GM10266 (cell line): ENCODE data around the gene EIF2D.

Experiments used
- DNase-seq: peaks from one replicate; pipeline ENCODE4 v3.0.0; 2012; ENCODE audit errors: extremely low spot score
- TF ChIP-seq, protein P1 (sequence below): IDR thresholded peaks from 2 replicates; pipeline ENCODE4 v1.5.1; 2012; ENCODE audit warnings: mild to moderate bottlenecking, low read depth; ENCODE audit not compliant: control insufficient read depth, insufficient read depth; ENCODE audit errors: missing control alignments

Gene EIF2D

DNA sequence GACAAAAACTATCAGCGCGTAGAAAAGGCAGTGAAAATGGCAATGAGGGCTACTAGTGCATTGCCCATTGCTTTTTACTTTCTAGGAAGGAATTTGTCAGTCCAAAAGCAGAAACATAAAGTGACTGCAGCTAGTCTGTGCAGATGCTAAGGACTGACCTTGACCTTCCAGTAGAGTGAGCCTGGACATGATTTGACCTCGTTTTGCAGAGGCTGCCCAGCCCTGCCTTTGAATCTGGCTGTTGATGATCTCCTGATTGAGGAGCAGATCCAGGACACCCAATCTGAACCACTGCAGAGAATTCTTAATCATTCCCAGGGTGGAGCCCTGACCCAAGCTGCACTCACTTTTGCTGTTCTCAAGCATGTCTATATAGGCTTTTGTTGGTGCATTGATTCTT lies 44.7 kb upstream of the EIF2D start:
- DNase-seq: no peak
- TF ChIP-seq, protein P1, sequence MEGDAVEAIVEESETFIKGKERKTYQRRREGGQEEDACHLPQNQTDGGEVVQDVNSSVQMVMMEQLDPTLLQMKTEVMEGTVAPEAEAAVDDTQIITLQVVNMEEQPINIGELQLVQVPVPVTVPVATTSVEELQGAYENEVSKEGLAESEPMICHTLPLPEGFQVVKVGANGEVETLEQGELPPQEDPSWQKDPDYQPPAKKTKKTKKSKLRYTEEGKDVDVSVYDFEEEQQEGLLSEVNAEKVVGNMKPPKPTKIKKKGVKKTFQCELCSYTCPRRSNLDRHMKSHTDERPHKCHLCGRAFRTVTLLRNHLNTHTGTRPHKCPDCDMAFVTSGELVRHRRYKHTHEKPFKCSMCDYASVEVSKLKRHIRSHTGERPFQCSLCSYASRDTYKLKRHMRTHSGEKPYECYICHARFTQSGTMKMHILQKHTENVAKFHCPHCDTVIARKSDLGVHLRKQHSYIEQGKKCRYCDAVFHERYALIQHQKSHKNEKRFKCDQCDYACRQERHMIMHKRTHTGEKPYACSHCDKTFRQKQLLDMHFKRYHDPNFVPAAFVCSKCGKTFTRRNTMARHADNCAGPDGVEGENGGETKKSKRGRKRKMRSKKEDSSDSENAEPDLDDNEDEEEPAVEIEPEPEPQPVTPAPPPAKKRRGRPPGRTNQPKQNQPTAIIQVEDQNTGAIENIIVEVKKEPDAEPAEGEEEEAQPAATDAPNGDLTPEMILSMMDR: no peak

DNA sequence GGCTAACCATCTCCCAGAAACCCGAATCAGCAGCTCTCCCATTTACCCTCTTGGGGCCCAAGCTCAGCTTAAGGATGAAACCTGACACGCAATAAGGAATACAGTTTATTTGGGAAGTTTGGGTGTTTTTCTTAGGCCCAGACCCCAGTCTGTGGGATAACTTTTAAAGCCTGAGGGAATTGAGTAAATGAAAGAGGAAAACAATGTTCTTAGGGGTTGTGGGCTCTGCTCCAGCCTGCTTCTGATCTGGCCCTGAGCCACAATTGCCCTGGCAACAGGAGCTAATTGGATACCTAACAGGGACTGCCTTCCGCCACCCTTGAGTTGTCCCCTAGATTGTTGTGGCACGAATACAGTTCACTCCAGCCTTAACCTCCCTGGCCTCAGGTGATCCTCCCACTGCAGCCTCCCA lies 43.2 kb upstream of the EIF2D start:
- no peak for DNase-seq

DNA sequence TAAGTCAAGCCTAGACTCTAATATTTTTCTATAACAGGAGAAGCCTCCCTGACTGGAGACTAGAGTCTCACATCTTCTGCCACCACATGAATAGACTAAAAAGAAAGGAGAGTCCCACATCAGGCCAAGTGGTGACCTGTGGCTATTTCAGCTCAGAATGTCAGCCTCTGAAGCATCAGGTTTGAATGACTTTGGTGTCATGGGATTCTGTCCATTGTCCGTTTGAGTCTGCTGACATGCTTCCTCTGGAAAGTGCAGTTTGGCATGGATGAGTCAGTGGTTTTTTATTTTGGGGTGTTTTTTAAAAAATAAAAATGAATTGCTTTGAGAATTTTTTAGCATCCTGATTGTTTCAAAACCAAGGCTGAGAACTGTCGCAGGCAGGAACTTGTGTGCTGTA lies 42.6 kb upstream of the EIF2D start:
- TF ChIP-seq, protein P1: no peak
- no peak for DNase-seq

More for the DNA sequence above, 43.2 kb upstream of the EIF2D start:
- TF ChIP-seq, protein P1: no peak

DNA sequence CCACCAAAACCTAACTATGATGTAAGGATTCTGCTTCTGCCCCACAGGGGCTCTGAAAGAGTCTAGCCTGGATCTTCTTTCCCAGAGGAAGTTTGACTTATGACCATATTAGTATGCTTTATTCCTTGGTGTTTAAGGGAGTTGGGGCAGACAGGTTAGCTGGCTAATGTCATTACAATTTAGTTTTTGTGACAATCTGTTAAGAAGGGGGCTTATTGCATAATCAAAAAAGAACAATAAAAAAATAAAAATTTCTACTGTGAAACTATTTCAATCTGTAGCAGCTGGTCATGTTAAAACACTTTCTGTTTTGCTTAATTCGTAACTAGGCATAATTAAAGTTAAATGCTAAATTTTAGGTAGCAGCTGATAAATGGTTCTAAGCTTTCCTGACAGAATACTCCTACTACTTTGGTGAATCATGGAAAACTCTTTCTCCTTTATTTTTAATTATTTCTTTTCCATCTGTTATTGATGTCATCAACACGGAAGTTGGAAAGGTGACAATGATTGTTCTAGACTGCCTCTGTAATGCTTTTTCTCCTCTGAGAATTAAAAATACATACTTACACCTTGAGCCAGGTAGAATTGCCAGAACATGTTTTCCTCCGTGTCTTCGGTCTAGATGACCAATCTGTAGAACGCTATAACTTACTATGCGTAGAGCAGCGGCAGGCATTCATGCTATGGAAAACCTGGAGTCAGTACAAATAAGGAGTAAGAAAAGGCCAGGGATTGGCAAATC lies 41.6 kb upstream of the EIF2D start:
- no peak for DNase-seq
- TF ChIP-seq, protein P1: no peak

DNA sequence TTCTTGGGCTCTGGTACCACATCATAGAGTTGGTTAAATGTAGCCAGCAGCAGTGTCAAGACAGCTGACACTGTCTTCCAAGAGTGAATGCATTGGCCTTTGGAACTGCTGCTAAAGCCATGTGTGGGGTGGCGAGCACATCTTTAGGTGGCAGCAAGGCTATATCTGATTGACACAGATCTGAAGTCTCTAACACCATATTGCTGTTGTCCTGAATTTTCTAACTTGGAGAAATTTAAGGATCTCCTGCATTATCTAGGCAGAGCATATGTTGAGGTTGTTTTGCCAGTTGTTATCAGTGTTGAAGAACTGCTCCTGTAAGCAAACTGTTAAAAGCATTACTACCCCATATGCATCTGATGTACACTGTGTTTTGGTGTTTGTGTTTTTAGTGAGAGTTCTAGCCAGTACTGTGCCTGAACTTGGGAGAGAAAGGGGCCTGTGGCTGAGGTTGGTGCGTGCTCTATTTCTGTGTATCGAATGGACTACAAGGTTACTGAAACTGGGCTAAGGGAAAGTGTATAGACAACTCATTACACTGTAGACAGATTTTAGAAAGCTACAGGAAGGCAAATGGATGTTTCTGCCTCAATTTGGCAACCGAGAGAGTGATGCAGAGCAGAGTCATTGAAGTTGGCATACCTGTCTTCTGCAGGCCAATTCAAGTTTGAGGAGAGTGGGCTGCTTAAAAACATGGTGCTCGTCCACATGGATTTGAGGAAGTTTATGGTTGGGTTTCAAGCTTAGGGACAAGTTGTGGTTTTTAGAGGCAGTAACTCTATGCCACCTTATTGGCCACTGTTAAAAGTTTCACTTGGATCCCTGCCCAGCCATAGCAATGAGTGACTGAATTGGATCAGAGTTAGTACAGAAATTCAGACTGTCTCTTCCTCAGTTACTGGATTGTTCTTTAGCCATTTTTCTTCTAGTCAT lies 40.0 kb upstream of the EIF2D start:
- TF ChIP-seq, protein P1: no peak
- no peak for DNase-seq

DNA sequence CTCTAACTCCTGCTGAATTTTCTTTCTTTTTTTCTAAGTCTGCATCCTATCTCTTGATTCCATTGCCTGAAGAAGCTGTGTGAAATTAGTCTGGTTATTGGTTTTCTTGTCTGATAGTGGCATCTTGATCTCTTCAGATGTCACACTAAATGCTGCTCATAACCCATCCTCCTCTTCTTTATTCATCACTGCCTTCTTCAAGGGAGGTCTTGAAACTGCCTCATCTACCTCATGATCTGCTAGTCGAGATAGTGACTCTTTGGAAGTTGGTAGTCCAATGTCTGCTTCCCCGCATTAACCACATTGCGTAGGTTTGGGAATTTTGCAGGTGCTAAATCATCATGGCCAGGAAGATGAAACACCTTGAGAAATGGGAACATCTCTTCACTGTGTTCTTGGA lies 38.7 kb upstream of the EIF2D start:
- TF ChIP-seq, protein P1: no peak
- no peak for DNase-seq

DNA sequence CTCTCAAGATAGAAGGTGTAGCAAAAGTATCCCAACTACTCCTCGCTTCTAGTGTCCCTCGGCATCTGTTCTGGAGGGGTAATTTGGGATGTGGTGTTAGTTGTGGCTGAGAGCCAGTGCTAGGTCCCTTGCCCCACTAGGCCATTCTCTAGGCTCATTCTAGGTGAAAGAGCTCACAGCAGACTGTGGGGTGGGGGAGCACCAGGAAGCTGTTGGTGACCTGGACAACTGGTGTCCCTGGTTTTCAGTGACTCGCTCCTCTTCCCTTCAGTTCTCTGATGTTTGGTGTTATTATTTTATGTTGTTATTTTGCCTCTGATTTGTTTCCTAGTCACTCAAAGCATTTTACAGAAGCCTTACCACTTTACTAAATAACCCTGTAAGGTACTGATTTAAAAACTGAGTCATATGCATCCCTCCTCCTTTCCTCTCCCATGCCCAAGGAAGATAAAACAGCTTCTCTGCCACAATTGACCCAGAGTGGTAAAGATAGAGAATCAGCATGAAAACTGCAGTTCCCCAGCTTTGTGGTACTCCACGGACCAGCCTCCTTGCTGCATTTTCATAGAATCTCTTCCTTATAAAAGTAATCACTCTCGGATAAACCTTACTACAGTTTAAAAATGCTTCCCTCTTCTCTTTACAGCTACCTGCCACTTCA lies 37.1 kb upstream of the EIF2D start:
- TF ChIP-seq, protein P1: no peak
- no peak for DNase-seq
